IMR-90 (cell line): Measurements from ENCODE around the gene PGF. TPM values are rescaled to one million over a fixed set of nuclear protein-coding genes. Genes with fewer than 3 reads are reported as not detected.

Experiments
- ATAC-seq: fragments of 200-7000 bp; cut with Tn5 transposase; 2 replicates; pipeline ENCODE4 v1.9.1; 2020; ENCODE audit warnings: low read depth, mild to moderate bottlenecking, moderate library complexity
- BruUV-seq: library from RNA; stranded (reverse); fragments of 400-500 nt; replicated peaks from 2 replicates; lab custom pipeline; 2021; lab: Mats Ljungman, UMichigan
- CTCF ChIA-PET: fragments of 300-600 bp; formaldehyde crosslinking; extraction: SDS; loops from one replicate; lab custom pipeline; 2021; ENCODE audit warnings: antibody characterized with exemption; lab: Yijun Ruan, JAX
- POLR2A ChIA-PET: fragments of 300-600 bp; sonication (Branson Sonifier 250); formaldehyde crosslinking; loops from one replicate; lab custom pipeline; 2022; ENCODE audit warnings: antibody characterized with exemption; ENCODE audit not compliant: unreplicated experiment; lab: Charles Lee
- DNase-seq: peaks from one replicate; pipeline ENCODE4 v3.0.0; 2013
- H2AFZ ChIP-seq: replicated peaks from 2 replicates; pipeline ENCODE3; 2013; ENCODE audit warnings: low read length, mild to moderate bottlenecking; ENCODE audit not compliant: poor library complexity
- H2AK5ac ChIP-seq: 2 replicates; pipeline ENCODE4 v1.6.1; 2013; ENCODE audit warnings: low read depth, low read length, inconsistent platforms
- H2AK9ac ChIP-seq: replicated peaks from 2 replicates; pipeline ENCODE3; 2013; ENCODE audit warnings: mild to moderate bottlenecking, low read depth, low read length, moderate library complexity; ENCODE audit not compliant: poor library complexity
- H2BK120ac ChIP-seq: 2 replicates; pipeline ENCODE4 v1.6.1; 2013; ENCODE audit warnings: low read depth, low read length, inconsistent platforms
- H2BK15ac ChIP-seq: 3 replicates; pipeline ENCODE4 v1.6.1; 2013; ENCODE audit warnings: low read depth, low read length, inconsistent platforms
- H2BK20ac ChIP-seq: 2 replicates; pipeline ENCODE4 v1.6.1; 2013; ENCODE audit warnings: low read depth, mild to moderate bottlenecking, inconsistent platforms, low read length, moderate library complexity
- H2BK5ac ChIP-seq: 2 replicates; pipeline ENCODE4 v1.6.1; 2013; ENCODE audit warnings: mild to moderate bottlenecking, low read depth, low read length, inconsistent platforms; ENCODE audit not compliant: poor library complexity, severe bottlenecking
- H3K14ac ChIP-seq: replicated peaks from 2 replicates; pipeline ENCODE4 v1.6.1; 2013; ENCODE audit warnings: low read depth, low read length, inconsistent platforms
- H3K18ac ChIP-seq: 2 replicates; pipeline ENCODE4 v1.6.1; 2013; ENCODE audit warnings: low read depth, low read length, control low read depth
- H3K23ac ChIP-seq: 2 replicates; pipeline ENCODE4 v1.6.1; 2013; ENCODE audit warnings: low read depth, low read length, inconsistent platforms
- H3K27ac ChIP-seq: 2 replicates; pipeline ENCODE4 v1.5.1; 2013; ENCODE audit warnings: mild to moderate bottlenecking, control low read depth, low read length; ENCODE audit not compliant: insufficient read depth
- H3K27me3 ChIP-seq: 2 replicates; pipeline ENCODE4 v1.6.1; 2013; ENCODE audit warnings: low read length; ENCODE audit not compliant: control insufficient read depth, insufficient read depth
- H3K36me3 ChIP-seq: 2 replicates; pipeline ENCODE4 v1.6.1; 2013; ENCODE audit warnings: low read length, mixed read lengths; ENCODE audit not compliant: control insufficient read depth, insufficient read depth
- H3K4ac ChIP-seq: 2 replicates; pipeline ENCODE4 v1.6.1; 2013; ENCODE audit warnings: low read depth, low read length, inconsistent platforms
- H3K4me1 ChIP-seq: 2 replicates; pipeline ENCODE4 v1.6.1; 2013; ENCODE audit warnings: low read length, mixed read lengths; ENCODE audit not compliant: control insufficient read depth, insufficient read depth
- H3K4me2 ChIP-seq: 2 replicates; pipeline ENCODE4 v1.6.1; 2013; ENCODE audit warnings: low read depth, mild to moderate bottlenecking, control low read depth, low read length, moderate library complexity
- H3K4me3 ChIP-seq: 2 replicates; pipeline ENCODE4 v1.5.1; 2013; ENCODE audit warnings: low read depth, mild to moderate bottlenecking, control low read depth, low read length, moderate library complexity; ENCODE audit not compliant: insufficient read depth
- H3K56ac ChIP-seq: 2 replicates; pipeline ENCODE4 v1.6.1; 2013; ENCODE audit warnings: low read length, inconsistent platforms; ENCODE audit not compliant: insufficient read depth; ENCODE audit errors: extremely low read depth
- H3K79me1 ChIP-seq, 2 experiments: 2 replicates each; pipeline ENCODE4 v1.6.1; 2013; ENCODE audit warnings: low read length in 2 of 2, inconsistent platforms in 1 of 2, low read depth in 1 of 2
- H3K9ac ChIP-seq: 2 replicates; pipeline ENCODE4 v1.6.1; 2013; ENCODE audit warnings: low read depth, low read length, control low read depth
- H3K9me1 ChIP-seq: 2 replicates; pipeline ENCODE4 v1.6.1; 2013; ENCODE audit warnings: low read length, inconsistent platforms; ENCODE audit not compliant: insufficient read depth
- H3K9me3 ChIP-seq: 2 replicates; pipeline ENCODE4 v1.6.1; 2013; ENCODE audit warnings: low read length; ENCODE audit not compliant: control insufficient read depth, insufficient read depth
- H4K20me1 ChIP-seq: 2 replicates; pipeline ENCODE4 v1.6.1; 2013; ENCODE audit warnings: low read length, inconsistent platforms; ENCODE audit not compliant: insufficient read depth
- H4K5ac ChIP-seq: 2 replicates; pipeline ENCODE4 v1.6.1; 2013; ENCODE audit warnings: mild to moderate bottlenecking, low read depth, low read length, control low read depth
- H4K8ac ChIP-seq, 2 experiments: 2 replicates each; pipeline ENCODE4 v1.6.1; 2013; ENCODE audit warnings: low read depth in 2 of 2, low read length in 2 of 2, control low read depth in 1 of 2, inconsistent platforms in 1 of 2
- H4K91ac ChIP-seq: 2 replicates; pipeline ENCODE4 v1.6.1; 2013; ENCODE audit warnings: low read depth, low read length, inconsistent platforms; ENCODE audit not compliant: insufficient read depth
- NFE2L2 ChIP-seq: fragments of 150-350 bp; IDR thresholded peaks from 2 replicates; pipeline ENCODE4 v1.6.1; 2016; ENCODE audit warnings: low read depth, mild to moderate bottlenecking, low read length
- RCOR1 ChIP-seq: IDR thresholded peaks from 2 replicates; pipeline ENCODE4 v1.6.1; 2012; ENCODE audit warnings: mild to moderate bottlenecking, low read length, improper control_type of control experiment; ENCODE audit not compliant: insufficient replicate concordance
- WGBS, 2 experiments: methylation state at CpG; one replicate each; pipeline versions ENCODE4 v1.1.5 to v1.1.7; 2013; ENCODE audit warnings: missing lambda C conversion rate in 2 of 2; ENCODE audit not compliant: insufficient read length in 1 of 2; ENCODE audit errors: extremely low coverage in 2 of 2; 5-methylcytosine and 5-hydroxymethylcytosine counted together
- dilution Hi-C: fragments of 300-500 bp; cut with HindIII; formaldehyde crosslinking; loops from one replicate; pipeline ENCODE4 v1.14.3; 2018; ENCODE audit warnings: low sequenced_read_pairs; ENCODE audit not compliant: unreplicated experiment
- in situ Hi-C: fragments of 300-500 bp; cut with MboI; formaldehyde crosslinking; loops from 3 replicates; pipeline ENCODE4 v1.14.3; 2019; ENCODE audit warnings: low sequenced_read_pairs, inconsistent platforms, mixed read lengths
- intact Hi-C: fragments of 100-400 bp; cut with micrococcal nuclease; formaldehyde crosslinking; loops from 2 replicates; pipeline ENCODE4 v1.10.0; 2022
- polyA plus RNA-seq, 3 experiments: library from polyadenylated mRNA; depleted of rRNA; stranded (reverse); fragments of >200 nt; gene quantifications; 2 replicates each; pipeline ENCODE4 v1.2.3, GENCODE V29; 2012; ENCODE audit warnings: low replicate concordance in 1 of 3
- total RNA-seq: library from RNA; depleted of rRNA; stranded (reverse); fragments of >200 nt; gene quantifications from 2 replicates; pipeline ENCODE4 v1.2.3, GENCODE V29; 2012

Gene PGF
- total and polyA plus RNA-seq, 2 of the 4 experiments (the other 2 are of a cell fraction), result 0.36 to 0.39 TPM

- in situ Hi-C loops (no loop called here), intact Hi-C loops (no loop called here), dilution Hi-C loops (no loop called here)
- Histone ChIP-seq H3K9ac (no peak overlapping the region), H3K27me3 (peaks cover 19% of the 10 kb centered on the region), H2BK5ac (no peak overlapping the region), H4K5ac (no peak overlapping the region), H3K4me1 (no peaks in the 10 kb centered on the region), H3K23ac (no peak overlapping the region), H3K56ac (no peak overlapping the region), H3K79me1 (no peaks in the 10 kb centered on the region), H3K9me3 (no peaks in the 10 kb centered on the region), H4K20me1 (no peaks in the 10 kb centered on the region), H3K4me3 (no peak overlapping the region), H3K14ac (no peak overlapping the region), H2AFZ (no peak overlapping the region), H2BK15ac (no peak overlapping the region), H2AK9ac (no peak overlapping the region), H2BK120ac (no peak overlapping the region), H2AK5ac (no peak overlapping the region), H3K36me3 (no peaks in the 10 kb centered on the region), H3K9me1 (peaks cover 3% of the 10 kb centered on the region; the same call in 1 of the 2 replicates), H3K4ac (no peak overlapping the region), H4K91ac (no peak overlapping the region), H3K18ac (no peak overlapping the region), H2BK20ac (no peak overlapping the region), H4K8ac (no peak overlapping the region), H3K27ac (no peak overlapping the region), H3K4me2 (no peak overlapping the region)
- DNase-seq, result no peak
- WGBS, 2 experiments, result no CpG with 5 or more reads among the region's 1 CpG
- no peak for ATAC-seq
- no TSS peak for BruUV-seq
- TF ChIP-seq NFE2L2, result no peak
- TF ChIP-seq RCOR1, result no peak
- POLR2A ChIA-PET, result no interaction called here
- CTCF ChIA-PET, result interaction anchor here (0.8 kb wide), 1 partner anchor 12 kb away, joined by 3 read pairs; no protein-coding TSS in a partner anchor
These were observed 13.4 kb upstream of the PGF start for GRCh38 chr14:74968811-74969210.
